ENCODE results near the gene DPM3. TPM values are rescaled to one million over a fixed set of nuclear protein-coding genes. Genes with fewer than 3 reads are reported as not detected.

Gene DPM3
- total RNA-seq, 1 experiment from 2014 or later, result 73.5 TPM

DNA sequence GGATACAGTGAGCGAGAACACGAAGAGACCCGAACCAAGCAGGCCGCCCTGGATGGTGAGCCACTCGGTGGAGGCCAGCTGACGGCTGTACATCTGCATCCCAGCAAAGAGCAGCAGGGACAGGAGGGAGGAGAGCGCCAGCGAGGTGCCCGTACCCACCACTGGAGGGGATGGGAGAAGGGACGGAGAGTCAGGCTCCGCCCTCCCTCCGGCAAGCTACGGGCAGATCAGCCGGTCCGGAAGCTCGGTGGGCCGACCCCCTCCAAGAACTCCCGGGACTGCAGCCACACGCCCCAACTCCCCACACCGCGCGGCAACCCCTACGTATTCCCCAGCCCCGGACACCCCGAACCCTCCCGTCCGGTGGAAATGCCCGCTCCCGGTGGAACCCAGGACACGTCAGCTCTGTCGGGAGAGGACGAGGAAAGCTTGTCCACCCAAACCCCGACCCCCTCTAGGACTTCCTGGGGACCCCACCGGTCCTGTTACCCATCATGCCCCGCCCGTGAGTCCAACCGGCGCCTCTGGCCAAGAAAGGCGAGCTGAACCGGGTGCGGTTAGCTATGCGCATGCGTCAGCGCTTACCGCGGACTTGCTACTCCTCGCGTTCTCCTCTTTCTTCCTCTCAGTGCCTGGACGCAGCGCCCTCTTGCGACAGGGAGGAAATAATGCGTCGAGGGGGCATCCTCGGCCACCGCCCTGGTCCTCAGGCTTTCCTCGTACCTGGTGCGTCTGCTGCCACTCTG lies 32.6 kb upstream of the DPM3 start, which contains the start of gene KRTCAP2 (continued):
- TF ChIP-seq USF2 (CRISPR knock-in tag; IDR thresholded peaks at IDR 0.05) (no peak), PREB (CRISPR knock-in tag; IDR thresholded peaks at IDR 0.05; ENCODE audit: borderline replicate concordance) (no peak), ZNF416 (CRISPR knock-in tag; IDR thresholded peaks at IDR 0.05) (no peak), PRRX2 (CRISPR knock-in tag; IDR thresholded peaks at IDR 0.05) (no peak), ESRRA (CRISPR knock-in tag; IDR thresholded peaks at IDR 0.05; ENCODE audit: borderline replicate concordance) (no peak), ZMAT4 (CRISPR knock-in tag; IDR thresholded peaks at IDR 0.05) (no peak), ZNF423 (CRISPR knock-in tag; IDR thresholded peaks at IDR 0.05) (no peak), SMAD3 (CRISPR knock-in tag; IDR thresholded peaks at IDR 0.05; ENCODE audit: borderline replicate concordance) (peak; percentile 44; the same call in 1 of the 2 replicates), FOXJ3 (CRISPR knock-in tag; IDR thresholded peaks at IDR 0.05; ENCODE audit: borderline replicate concordance) (no peak), STAT6 (CRISPR knock-in tag; conservative IDR thresholded peaks at IDR 0.05; ENCODE audit: low read depth) (no peak), CREM (CRISPR knock-in tag; IDR thresholded peaks at IDR 0.05) (0 out of 2 replicates have a peak, but pooled peaks have one; percentile 37), ATF1 (CRISPR knock-in tag; IDR thresholded peaks at IDR 0.05) (no peak), KAT7 (CRISPR knock-in tag; IDR thresholded peaks at IDR 0.05; ENCODE audit: borderline replicate concordance) (0 out of 2 replicates have a peak, but pooled peaks have one; percentile 60), GABPB1 (CRISPR knock-in tag; IDR thresholded peaks at IDR 0.05) (peak; percentile 38; the same call in 1 of the 2 replicates), MYBL2 (CRISPR knock-in tag; IDR thresholded peaks at IDR 0.05) (no peak), ZNF396 (CRISPR knock-in tag; IDR thresholded peaks at IDR 0.05; ENCODE audit: borderline replicate concordance) (no peak), ZNF232 (CRISPR knock-in tag; IDR thresholded peaks at IDR 0.05) (0 out of 2 replicates have a peak, but pooled peaks have one; percentile 31), HMGXB4 (CRISPR knock-in tag; IDR thresholded peaks at IDR 0.05) (peak; percentile 53; the same call in 1 of the 2 replicates), E2F4 (CRISPR knock-in tag; IDR thresholded peaks at IDR 0.05; ENCODE audit: borderline replicate concordance, low read depth) (no peak), ZNF263 (CRISPR knock-in tag; IDR thresholded peaks at IDR 0.05; ENCODE audit: low read depth) (no peak), ZNF121 (CRISPR knock-in tag; IDR thresholded peaks at IDR 0.05) (no peak), ETV6 (CRISPR knock-in tag; IDR thresholded peaks at IDR 0.05) (peak; percentile 75; the same call in 1 of the 2 replicates), ZNF219 (CRISPR knock-in tag; IDR thresholded peaks at IDR 0.05; ENCODE audit: borderline replicate concordance) (no peak), RELA (CRISPR knock-in tag; IDR thresholded peaks at IDR 0.05; ENCODE audit: borderline replicate concordance) (no peak)
- TF ChIP-seq, protein P1, sequence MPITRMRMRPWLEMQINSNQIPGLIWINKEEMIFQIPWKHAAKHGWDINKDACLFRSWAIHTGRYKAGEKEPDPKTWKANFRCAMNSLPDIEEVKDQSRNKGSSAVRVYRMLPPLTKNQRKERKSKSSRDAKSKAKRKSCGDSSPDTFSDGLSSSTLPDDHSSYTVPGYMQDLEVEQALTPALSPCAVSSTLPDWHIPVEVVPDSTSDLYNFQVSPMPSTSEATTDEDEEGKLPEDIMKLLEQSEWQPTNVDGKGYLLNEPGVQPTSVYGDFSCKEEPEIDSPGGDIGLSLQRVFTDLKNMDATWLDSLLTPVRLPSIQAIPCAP (CRISPR knock-in tag; IDR thresholded peaks at IDR 0.05), result no peak
- TF ChIP-seq, protein P2, sequence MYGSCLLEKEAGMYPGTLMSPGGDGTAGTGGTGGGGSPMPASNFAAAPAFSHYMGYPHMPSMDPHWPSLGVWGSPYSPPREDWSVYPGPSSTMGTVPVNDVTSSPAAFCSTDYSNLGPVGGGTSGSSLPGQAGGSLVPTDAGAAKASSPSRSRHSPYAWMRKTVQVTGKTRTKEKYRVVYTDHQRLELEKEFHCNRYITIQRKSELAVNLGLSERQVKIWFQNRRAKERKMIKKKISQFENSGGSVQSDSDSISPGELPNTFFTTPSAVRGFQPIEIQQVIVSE (CRISPR knock-in tag; IDR thresholded peaks at IDR 0.05; ENCODE audit: borderline replicate concordance), result no peak
- TF ChIP-seq, protein P3, sequence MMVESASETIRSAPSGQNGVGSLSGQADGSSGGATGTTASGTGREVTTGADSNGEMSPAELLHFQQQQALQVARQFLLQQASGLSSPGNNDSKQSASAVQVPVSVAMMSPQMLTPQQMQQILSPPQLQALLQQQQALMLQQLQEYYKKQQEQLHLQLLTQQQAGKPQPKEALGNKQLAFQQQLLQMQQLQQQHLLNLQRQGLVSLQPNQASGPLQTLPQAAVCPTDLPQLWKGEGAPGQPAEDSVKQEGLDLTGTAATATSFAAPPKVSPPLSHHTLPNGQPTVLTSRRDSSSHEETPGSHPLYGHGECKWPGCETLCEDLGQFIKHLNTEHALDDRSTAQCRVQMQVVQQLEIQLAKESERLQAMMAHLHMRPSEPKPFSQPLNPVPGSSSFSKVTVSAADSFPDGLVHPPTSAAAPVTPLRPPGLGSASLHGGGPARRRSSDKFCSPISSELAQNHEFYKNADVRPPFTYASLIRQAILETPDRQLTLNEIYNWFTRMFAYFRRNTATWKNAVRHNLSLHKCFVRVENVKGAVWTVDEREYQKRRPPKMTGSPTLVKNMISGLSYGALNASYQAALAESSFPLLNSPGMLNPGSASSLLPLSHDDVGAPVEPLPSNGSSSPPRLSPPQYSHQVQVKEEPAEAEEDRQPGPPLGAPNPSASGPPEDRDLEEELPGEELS (CRISPR knock-in tag; IDR thresholded peaks at IDR 0.05), result 0 out of 2 replicates have a peak, but pooled peaks have one; percentile 48

Data from WTC11 (cell line).